Measurements from ENCODE around the gene SMYD1. TPM values are rescaled to one million over a fixed set of nuclear protein-coding genes. Genes with fewer than 3 reads are reported as not detected.

The SMYD1 gene
- total and polyA plus RNA-seq, 10 of the 15 experiments (the other 5 are each of a cell fraction or from before 2014, with no cell fraction given): 0.09 TPM; not detected in 9

- DNase-seq (ENCODE audit: low read depth, low spot score) (no peak), ATAC-seq (peak; percentile 55), FAIRE-seq (no peak)
- POLR2A ChIA-PET: interaction anchor here (0.5 to 1.2 kb wide), 2 partner anchors 100 to 226 kb away, joined by 3 read pairs; no protein-coding TSS in a partner anchor
- H3K36me3 ChIP-seq (ENCODE audit: control insufficient read depth in 2 of 2, insufficient read depth in 2 of 2, low read length in 1 of 2): no peaks in the 10 kb centered on the region
- H3K4me3 ChIP-seq: no peak overlapping the region
- peak; percentile 73 to 77 (median 77) for TF ChIP-seq CTCF (IDR thresholded peaks at IDR 0.05 in 2 of 3, conservative IDR thresholded peaks at IDR 0.05 in 1 of 3; ENCODE audit: control insufficient read depth in 2 of 3, extremely low read depth in 1 of 3, insufficient read depth in 1 of 3, low read depth in 3 of 3, low read length in 3 of 3)
- TF ChIP-seq ATF3 (IDR thresholded peaks at IDR 0.05; ENCODE audit: borderline replicate concordance, extremely low read depth, low read depth, low read length): no peak
- TF ChIP-seq SIN3A (IDR thresholded peaks at IDR 0.05; ENCODE audit: low read depth, low read length): no peak
- no peak for TF ChIP-seq TAF1 (IDR thresholded peaks at IDR 0.05; ENCODE audit: borderline replicate concordance, low read depth, low read length)
- peak; percentile 82 for TF ChIP-seq RAD21 (IDR thresholded peaks at IDR 0.05; ENCODE audit: insufficient read depth, low read depth, low read length)
- TF ChIP-seq EP300 (IDR thresholded peaks at IDR 0.05; ENCODE audit: borderline replicate concordance in 1 of 2, control insufficient read depth in 1 of 2, low read depth in 2 of 2, low read length in 2 of 2): no peak
- no peak for TF ChIP-seq BHLHE40 (IDR thresholded peaks at IDR 0.05; ENCODE audit: borderline replicate concordance in 1 of 2, low read depth in 2 of 2, low read length in 1 of 2)
- TF ChIP-seq NBN (IDR thresholded peaks at IDR 0.05): no peak
- TF ChIP-seq SMC3 (IDR thresholded peaks at IDR 0.05; ENCODE audit: borderline replicate concordance, low read length): peak; percentile 73; the same call in 1 of the 2 replicates
- H3K27ac ChIP-seq (ENCODE audit: control insufficient read depth, insufficient read depth): no peak overlapping the region
- CTCF ChIA-PET: interaction anchor here (0.5 to 4.7 kb wide), 52 partner anchors 9 to 1166 kb away, joined by 3 to 163 read pairs (median 4); partner anchors contain the start of gene RNU2-63P
- intact Hi-C loops (cut with micrococcal nuclease; ENCODE audit: unreplicated experiment): loop anchor here (1.0 to 10.0 kb wide), 2 partner anchors 100 to 275 kb away; no protein-coding TSS in a partner anchor
- H3K4me2 ChIP-seq (ENCODE audit: control insufficient read depth, insufficient read depth): no peak overlapping the region
- in situ Hi-C loops (cut with MboI): loop anchor here (5.0 to 25.0 kb wide), 4 partner anchors 52 to 602 kb away; no protein-coding TSS in a partner anchor
- no peaks in the 10 kb centered on the region for H3K27me3 ChIP-seq (replicated peaks in 1 of 2; ENCODE audit: control insufficient read depth in 2 of 2, insufficient read depth in 2 of 2, low read length in 1 of 2)
- H3K9ac ChIP-seq (ENCODE audit: control insufficient read depth, insufficient read depth, low read length): no peak overlapping the region
- RAD21 ChIA-PET (ENCODE audit: unreplicated experiment): interaction anchor here (0.5 to 3.8 kb wide), 16 partner anchors 9 to 144 kb away, joined by 3 to 52 read pairs (median 3); no protein-coding TSS in a partner anchor
- H3K9me3 ChIP-seq (replicated peaks; ENCODE audit: control insufficient read depth, insufficient read depth, low read length): no peaks in the 10 kb centered on the region
- H2AFZ ChIP-seq (ENCODE audit: control insufficient read depth, low read depth, low read length): no peak overlapping the region
- BruUV-seq (replicated peaks): no TSS peak
- SMC1A ChIA-PET (ENCODE audit: uncharacterized antibody, unreplicated experiment): interaction anchor here (0.7 to 2.7 kb wide), 18 partner anchors 8 to 130 kb away, joined by 3 to 29 read pairs (median 4); no protein-coding TSS in a partner anchor
- H4K20me1 ChIP-seq (ENCODE audit: control insufficient read depth, insufficient read depth): no peaks in the 10 kb centered on the region
- 32% methylated on average over 5 of the region's 5 CpGs for WGBS (ENCODE audit: insufficient coverage, insufficient replicate concordance, low lambda C conversion rate, missing lambda C conversion rate)
- H3K79me2 ChIP-seq (ENCODE audit: control insufficient read depth, insufficient read depth, low read length): peaks cover 4% of the 10 kb centered on the region
- peaks cover 4% of the 10 kb centered on the region for H3K4me1 ChIP-seq (ENCODE audit: control insufficient read depth, insufficient read depth, low read length)
These were observed 7.4 kb upstream of the SMYD1 start for GRCh38 chr2:88059979-88060906.

Measured in GM12878 (cell line).